Middle frontal gyrus (tissue), 1 donor: ENCODE measurements around the gene ZBTB20.

Experiments used
- DNase-seq: peaks from one replicate; pipeline ENCODE4 v3.0.0-alpha.2; 2015; ENCODE audit warnings: low spot score; ENCODE audit errors: extremely low spot score

The ZBTB20 gene

DNA sequence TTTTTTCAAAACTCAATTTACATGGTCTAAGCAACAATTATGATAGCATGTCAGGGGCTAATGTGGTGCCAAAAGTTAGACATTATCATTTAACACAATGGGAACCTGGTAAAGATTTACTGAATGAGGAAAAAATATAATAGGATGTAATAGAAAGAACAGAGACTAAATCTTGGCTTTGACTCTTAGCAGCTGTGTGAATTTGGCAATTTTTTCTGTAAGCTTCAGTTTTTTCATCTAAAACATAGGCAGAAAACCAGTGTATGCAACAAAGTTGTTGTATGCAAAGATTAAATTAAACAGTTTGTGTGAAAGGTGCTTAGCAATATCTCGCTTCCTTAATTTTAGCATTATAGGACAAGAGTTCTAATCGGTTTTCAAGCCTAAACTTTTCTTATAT is 57.6 kb downstream of the ZBTB20 start:
- no peak for DNase-seq

DNA sequence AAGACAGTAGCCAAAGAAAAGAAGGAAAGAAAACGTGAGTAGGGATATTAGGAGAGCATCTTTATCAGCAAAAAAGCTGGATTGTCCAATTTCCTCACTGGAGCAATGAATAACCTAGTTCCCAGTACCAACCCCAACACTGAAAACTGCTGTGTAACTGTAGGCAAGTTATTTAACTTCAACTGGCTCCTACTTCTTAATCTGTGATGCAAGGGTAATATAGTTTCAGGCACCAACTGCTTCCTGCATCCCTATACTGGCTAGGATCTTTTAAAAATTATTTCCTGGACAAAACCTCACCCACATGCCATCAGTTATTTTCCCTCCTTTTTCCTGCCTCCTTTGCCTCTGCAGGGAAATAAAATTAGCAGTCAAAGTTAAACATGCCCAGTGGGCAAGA is 59.6 kb downstream of the ZBTB20 start:
- no peak for DNase-seq

DNA sequence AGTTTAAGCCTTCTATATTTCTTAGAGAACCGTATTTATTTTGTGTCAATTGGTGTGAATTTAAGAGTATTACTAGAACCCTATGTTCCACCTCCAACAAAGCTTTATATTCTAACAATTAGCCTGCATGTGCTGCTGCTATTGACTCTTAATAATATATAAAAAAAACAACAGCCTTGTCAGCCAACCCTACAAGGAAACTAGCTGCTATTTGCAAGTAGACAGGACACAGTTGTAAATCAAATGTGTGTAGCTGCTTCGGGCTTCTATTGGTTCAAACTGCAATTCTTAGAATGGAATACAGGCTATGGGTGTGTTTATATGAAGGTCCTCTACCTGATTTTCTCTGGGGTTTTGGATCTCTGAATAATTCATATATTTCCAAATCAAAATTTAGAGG is 60.7 kb downstream of the ZBTB20 start:
- no peak for DNase-seq

DNA sequence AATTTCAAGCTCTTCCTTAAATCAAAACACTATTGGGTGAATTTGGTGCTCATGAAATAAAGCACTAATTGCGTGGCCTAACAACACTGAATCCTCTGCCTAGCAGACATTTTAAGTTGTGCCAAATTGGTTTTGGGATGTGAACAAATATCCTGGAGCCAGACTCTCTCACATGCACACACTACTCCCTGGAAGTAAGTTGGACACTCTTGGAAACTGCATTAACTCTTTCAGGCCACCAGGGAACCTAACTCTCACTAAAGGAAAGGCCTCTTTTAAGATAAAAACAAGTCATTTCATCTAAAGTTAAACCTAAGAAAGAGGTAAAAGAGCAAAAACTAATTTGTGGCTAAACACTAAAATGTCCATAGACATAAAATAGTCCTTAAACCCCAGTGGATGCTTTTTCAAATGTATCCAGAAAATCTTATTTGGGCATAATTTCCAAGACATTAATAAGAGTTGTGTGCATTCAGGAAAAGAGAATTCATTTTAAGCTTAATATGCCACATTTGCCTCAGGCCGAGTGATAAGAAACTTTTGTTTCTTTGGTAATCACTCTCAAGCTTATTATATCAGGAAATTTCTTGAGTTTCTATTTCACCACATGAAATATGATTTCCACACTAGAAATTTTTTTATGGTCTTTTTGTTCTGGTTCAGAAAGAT is 61.8 kb downstream of the ZBTB20 start:
- no peak for DNase-seq

DNA sequence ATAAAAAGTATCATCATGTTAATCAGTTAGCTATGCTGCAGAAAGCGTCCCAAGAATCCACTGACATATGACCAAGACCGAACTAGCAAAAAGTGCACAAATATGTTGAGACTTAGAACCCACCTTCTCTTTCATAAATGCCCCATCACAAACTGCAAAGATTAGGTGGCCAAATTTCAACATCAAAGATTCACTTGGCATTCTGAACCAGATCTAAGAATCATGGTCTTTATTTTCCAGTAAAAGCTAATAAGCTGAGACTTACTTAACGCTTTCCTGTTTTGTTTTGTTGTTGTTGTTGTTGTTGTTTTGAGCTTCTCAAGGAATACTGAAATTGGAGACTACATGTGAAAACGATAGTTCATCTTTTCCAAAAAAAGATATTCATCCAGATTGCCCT is 62.4 kb downstream of the ZBTB20 start:
- DNase-seq: no peak

DNA sequence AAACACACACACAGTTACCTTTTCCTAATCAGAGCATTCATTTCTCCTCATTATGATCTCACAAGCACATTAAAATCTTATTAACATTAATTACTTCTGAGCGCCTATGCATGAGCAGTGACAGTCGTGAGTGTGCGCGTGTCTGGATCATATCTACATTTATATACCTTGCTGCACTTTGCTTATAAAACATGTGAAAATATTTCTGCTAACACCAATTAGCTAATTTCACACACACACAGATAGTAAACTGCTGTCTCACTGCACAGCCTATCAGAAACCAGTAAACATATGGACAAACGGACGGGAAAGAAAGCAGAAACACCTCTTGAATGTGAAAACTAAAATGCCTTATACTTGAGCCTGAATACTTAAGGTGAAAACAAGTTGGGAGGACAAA is 64.8 kb downstream of the ZBTB20 start:
- no peak for DNase-seq

DNA sequence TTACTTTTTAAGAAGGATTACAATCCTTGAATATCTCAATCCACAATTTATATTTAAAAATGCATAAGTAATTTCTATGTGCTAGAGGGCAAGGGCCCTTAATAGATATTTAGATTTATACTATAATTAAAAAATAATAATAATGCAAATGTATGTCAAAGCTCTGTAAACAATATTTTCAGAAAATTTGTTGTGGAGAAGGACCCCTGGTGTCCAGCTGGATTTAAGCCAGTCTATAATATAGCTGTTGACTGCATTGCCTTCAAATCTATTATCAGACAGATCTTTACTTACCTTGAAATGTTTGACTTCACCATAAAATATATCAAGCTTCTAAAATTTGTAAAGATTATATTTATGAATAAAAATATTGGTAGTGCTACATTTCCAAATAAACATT is 65.6 kb downstream of the ZBTB20 start:
- no peak for DNase-seq

DNA sequence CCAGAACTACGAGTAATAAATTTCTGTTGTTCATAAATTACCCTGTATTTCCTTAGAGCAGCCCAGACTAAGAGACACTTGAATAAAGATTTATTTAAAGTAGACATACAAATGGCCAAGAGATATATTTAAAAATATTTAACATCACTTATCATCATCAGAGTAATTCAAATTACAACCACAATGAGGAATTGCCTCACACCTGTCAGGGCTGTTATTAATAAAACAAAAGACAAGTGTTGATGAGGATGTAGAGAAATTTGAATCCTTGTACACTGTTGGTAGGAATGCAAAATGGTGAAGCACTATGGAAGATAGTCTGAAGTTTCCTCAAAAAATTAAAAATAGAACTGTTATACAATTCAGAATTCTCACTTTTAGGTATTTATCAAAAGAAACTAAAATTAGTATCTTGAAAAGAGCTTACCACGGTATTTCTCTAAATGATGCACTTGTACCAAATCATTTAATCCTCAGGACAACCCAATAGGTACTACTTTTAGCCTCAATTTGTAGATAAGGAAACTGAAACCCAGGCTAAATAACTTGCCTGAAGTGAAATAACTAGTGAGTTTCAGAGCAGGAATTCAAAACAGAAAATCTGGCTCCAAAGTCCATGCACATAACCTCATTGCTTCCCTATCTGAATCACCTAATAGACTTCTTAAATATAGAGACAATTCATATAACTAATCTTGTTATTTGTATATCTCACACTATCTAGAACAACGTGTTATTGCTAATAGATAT is 69.4 kb downstream of the ZBTB20 start:
- no peak for DNase-seq

DNA sequence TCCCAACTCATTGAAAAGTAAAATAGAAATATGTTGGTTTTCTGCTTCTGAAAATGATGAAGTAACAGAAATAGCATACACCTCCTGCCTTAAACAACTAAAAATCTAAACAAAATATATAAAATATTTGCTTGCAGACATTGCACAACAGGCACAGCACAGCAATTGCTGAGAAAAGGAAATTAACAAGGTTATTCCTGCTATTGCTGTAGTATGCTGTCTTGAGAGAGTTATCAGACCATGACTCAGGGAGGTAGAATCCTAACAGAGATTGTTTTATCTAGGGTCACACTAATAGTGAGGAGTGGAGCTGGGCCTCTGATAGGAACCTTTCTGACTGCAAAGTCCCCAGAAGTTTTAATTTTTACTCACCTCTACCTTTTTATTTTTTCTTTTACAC is 72.6 kb downstream of the ZBTB20 start:
- no peak for DNase-seq

DNA sequence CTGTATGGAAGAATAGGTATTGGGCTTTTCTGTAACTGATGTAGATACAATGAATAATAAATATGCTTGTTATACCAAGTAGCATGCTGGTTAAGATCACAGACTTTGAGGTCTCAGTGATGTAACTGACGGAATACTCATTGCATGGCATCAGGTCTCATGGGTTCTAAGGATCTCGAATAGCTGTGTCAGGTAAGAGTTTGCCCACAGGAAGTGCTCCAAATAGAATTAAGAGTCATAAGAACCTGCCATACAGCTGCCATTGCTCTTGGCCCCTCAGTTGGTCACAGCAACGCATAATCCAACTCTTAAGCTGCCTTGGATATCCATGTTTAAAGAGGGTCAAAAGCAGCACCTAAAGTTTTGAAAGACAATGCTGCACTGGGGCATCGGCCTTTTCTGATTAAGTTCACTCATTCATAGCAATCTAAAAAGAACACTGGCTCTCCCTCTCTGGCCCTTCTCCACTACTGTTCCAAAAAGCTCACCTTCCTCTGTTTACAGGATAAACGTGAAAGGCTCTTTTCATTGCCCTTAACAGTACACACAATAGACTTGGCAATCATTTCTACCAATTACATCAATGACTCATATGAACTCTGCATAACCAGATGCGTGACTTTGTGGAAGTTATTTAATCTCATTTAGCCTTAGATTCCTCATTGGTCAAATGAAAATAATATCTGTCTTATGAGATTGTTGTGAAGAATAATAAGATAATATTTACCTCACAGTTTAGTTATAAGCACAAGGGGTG is 74.6 kb downstream of the ZBTB20 start:
- DNase-seq: no peak

DNA sequence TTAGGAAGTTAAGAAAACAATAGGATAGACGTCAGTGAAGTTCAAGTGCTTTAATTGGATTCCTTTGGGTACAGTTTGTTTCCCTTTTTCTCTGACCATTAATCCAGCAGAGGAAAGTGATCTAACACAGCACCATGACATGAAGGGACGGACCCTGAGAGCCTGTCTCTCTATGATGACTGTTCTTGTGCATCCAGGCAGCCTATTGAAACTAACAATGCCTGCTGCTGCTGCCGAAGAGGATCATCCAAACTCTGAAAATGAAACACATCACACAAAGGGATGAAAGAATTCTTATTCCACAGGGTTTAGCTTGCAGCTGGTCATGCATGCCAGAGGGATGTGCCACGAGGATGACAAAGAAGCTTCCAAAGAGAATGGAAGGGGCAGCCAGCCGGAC is 75.5 kb downstream of the ZBTB20 start:
- DNase-seq: peak; percentile 50

DNA sequence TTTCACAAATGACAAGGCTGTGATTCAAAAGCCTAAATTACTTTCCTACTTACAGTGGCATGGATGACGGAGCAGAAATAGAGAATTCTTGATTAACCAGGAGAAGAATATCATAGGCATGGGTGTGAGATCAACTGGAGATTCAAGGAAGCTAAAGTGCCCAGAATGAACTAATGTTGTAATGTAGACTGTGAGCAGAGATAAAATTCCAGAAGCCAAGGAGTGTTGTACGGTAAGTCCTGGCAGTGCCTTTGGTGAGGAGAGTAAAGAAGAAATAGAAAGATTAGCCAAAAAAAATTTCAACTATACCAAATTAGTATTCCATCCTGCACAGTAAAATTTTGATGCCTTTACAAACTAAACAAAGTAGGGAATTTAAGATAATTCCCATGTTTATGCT is 75.9 kb downstream of the ZBTB20 start:
- DNase-seq: no peak

DNA sequence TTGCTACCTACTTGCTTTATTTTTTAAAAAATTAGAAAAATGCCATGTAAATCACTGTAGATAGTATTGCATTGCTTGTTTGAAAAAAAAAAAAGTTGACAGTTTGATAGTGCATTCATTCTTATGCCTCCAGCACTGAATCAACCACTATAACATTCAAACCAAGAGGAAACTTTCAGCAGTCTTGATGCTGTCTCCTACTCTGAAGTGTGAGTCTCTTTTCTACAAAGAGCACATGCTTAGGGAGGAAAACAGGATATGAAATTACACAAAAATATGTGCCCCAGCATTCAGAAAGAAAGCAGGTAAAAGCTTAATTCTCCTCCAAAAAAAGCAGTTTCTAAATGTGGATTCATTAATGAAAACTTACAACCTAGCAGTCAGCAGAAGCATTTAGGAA is 78.3 kb downstream of the ZBTB20 start:
- no peak for DNase-seq

DNA sequence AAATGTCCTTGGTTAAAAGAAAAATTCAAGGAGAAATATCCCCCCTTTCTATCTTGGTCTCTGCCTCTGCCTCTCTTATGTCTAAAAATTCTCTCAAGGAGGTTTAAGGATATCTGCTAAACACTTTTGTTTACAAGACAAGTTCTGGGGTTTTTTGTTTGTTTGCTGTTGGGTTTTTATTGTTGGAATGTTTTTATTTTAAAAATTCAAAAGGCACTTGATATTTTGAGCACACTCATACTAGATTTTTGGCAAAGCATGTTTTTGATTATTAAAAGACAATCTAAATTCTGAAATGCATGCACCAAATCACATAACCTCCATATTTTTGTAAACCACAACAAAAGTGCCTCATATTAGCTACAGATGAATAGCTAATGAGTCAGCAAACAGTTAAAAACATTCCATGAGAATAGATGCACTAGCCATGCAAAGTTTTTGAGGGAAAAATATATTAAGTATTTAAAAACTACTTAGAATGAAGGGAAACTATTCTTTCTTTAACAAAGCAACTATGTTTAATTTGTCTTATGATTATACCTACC is 84.6 kb downstream of the ZBTB20 start:
- DNase-seq: no peak

DNA sequence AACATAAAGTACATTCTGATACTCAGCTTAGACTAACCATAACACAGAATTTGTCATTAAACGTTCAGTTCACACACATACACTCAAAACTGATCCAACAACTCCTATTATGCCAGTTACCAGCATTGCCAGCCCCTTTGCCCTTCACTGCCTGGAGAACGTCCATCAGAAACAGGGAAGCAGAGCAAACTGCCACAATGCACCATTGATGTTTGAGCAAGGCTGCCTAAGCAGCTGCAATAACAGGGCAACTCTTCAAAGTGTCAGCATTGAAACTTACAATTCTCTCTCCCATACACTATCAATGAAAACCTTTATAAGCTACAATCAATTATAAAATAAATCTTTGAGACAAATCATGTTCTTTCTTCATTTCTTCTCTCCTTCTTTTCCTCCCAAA is 85.1 kb downstream of the ZBTB20 start:
- peak; percentile 79 for DNase-seq

DNA sequence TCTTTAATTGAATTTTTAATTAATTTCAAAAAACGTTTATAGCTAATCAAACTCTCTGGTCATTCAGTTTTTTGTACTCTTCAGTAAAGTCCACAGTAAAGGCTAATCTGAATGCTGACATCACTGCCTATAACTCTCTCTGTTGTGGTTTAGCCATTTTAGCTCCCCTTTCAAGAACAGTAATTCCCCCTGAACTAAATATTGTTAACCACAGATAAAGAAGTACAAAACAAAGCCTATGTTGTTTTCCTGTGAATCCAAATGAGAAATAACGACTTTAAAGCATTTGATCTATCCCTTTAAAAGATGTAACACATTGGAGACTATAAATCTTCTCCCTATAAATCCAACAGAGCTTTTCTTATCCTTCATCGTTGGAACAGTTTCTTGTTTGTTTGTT is 94.2 kb downstream of the ZBTB20 start:
- no peak for DNase-seq

DNA sequence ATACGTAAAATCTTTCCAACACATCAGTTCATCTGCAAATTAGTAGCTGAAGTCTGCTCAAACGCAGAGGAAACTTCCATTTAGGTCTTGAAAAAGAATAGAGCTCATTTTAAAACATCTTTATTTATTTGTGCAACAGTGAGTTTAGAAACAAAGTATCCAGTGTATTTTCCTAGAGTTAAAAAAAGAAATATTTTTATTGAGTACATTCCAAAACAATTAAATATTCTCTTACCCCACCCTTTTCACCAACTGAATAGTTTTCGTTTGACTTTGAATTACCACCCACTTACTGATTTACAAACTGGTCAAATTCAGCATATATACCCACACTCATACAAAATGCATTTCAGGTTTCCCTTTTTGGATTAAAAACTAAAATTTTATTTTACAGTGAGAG is 104.7 kb downstream of the ZBTB20 start:
- no peak for DNase-seq

DNA sequence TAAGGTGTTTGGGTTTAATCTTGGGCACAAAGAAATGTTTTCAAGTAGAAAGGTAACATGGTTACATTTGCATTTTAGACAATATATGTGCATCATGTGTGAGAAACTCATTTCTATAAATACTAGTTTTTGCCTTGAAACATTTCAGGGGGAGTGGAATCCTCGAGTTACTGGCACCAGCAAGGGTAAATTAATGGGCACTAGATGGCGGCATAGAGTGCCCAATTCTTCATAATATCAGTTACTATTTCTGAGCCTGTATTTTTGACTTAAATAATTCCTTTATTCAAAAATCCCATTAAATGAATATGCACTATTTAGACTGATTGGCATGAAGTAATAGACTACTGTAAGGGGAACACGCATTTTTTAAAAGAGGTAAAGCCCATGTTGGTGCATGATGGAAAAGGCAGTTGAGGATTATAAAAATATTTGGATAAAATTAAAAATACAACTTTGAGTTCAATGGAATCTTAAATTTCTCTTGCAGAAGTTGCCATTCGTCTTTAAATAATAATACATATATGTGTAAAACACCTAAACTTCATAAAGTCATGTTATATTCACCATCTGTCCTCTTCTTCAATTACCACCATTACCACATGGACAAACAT is 106.3 kb downstream of the ZBTB20 start:
- no peak for DNase-seq

DNA sequence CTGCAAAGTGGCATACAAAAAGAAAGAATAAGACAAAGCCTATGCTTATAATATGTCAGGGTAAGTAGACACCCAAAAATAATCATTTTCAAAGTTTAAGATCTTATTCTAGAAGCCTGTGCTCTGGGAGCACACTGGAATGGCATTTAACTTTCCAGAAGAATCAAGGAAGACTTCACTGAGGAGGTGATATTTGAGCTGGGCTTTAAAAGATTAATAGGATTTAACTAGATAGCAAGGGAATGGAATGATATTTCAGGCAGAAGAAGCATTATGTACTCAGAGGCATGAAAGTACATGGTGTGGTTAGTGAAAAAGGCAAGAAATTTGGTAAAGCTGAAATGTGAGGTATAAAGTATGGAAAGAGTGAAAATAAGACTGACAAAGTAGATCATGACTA is 106.8 kb downstream of the ZBTB20 start:
- DNase-seq: no peak

DNA sequence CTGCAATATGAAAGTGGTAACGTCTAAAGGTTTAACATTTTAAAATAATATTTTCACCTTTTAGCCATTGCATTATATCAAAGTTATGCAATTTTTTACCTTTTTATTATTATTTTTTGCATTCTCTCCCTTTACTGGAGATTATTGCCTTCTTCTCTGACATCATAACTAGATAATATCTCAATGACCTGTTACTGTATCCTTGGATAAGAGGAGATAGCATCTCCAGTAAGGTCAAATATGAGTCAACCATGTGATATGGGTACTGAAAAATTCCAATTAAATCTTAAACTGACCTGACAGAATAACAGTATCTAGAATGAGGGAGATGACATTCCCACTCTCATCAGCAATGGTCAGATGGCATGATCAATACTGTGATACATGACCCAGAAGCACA is 108.3 kb downstream of the ZBTB20 start:
- DNase-seq: no peak

DNA sequence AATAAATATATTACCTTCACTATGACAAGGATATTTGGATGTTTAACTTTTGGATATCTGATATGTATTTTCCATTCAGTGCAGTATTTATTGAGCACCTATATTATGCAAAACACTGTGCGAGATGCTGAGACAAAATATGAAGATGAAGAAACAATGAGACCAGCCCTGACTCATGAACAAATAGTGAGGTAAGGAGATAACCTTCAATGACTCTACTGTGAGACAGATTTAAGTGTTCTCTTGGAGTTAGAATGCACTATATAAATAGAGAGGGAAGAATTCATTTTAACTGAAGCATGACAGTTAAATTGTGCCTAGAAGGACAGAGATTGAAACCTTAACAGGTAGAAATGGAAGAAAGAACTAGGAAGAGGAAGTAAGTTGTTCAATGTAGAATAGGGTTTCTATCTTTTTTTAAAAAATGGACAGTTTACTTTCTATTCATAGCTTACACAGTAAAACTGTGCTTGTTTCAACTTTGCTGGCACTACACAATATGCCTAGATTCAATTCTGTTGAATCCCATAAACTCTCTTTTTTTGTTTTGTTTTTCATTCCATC is 124.2 kb downstream of the ZBTB20 start:
- DNase-seq: no peak

DNA sequence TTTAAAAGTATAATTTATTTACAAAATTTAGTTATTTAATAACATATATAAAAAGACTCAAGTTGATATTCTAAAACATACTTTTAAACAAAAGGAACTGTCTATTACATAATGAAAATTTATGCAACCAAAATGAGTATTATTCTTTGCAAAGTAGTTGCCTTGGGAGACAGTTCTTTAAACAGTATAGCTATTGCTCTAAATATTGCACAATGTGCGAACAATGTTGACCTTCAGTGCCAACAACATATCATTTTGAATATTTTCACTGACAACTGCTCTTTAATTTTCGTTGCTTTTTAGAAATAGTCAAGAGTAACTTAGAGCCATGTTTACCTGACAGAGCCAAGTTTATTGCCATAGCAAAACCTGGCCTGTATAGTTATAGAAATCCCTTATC is 124.9 kb downstream of the ZBTB20 start:
- no peak for DNase-seq
